K562 (cell line): ENCODE measurements around the gene MSI1. TPM values are rescaled to one million over a fixed set of nuclear protein-coding genes. Genes with fewer than 3 reads are reported as not detected.

Experiments used
- ATF7 ChIP-seq: fragments of 450-650 bp; IDR thresholded peaks from 2 replicates; pipeline ENCODE4 v1.7.1; 2014; ENCODE audit warnings: mild to moderate bottlenecking, moderate library complexity
- BHLHE40 ChIP-seq: IDR thresholded peaks from 2 replicates; pipeline ENCODE4 v1.6.1; 2011; ENCODE audit warnings: low read length, improper control_type of control experiment
- CC2D1A ChIP-seq: fragments of 450-650 bp; IDR thresholded peaks from 2 replicates; pipeline ENCODE4 v1.6.1; 2017; ENCODE audit warnings: mild to moderate bottlenecking
- CHCHD3 ChIP-seq: fragments of 250-450 bp; sonication (Bioruptor Pico); IDR thresholded peaks from 2 replicates; pipeline ENCODE4 v2.1.2; 2022; ENCODE audit warnings: mild to moderate bottlenecking
- DMBX1 ChIP-seq: fragments of 250-450 bp; sonication (Bioruptor Pico); IDR thresholded peaks from 2 replicates; pipeline ENCODE4 v1.8.0; 2022; ENCODE audit warnings: inconsistent platforms, mild to moderate bottlenecking, moderate library complexity, borderline replicate concordance
- EGR1 ChIP-seq: fragments of 450-650 bp; conservative IDR thresholded peaks from 2 replicates; pipeline ENCODE4 v1.6.1; 2017; ENCODE audit warnings: mild to moderate bottlenecking
- ELF1 ChIP-seq: fragments of 200-800 bp; sonication (Bioruptor generic); IDR thresholded peaks from 2 replicates; pipeline ENCODE4 v1.6.1; 2016; ENCODE audit warnings: missing genetic modification characterization, missing compliant biosample characterization
- ELF2 ChIP-seq: fragments of 250-450 bp; sonication (Bioruptor Pico); IDR thresholded peaks from 2 replicates; pipeline ENCODE4 v1.5.0; 2021; ENCODE audit warnings: mild to moderate bottlenecking
- FOXK2 ChIP-seq, 2 experiments: fragments of 450-650 bp; IDR thresholded peaks in 1 of 2; conservative IDR thresholded peaks in 1 of 2; 2 replicates each; pipeline ENCODE4 v1.6.1; 2016; ENCODE audit warnings: low read depth in 2 of 2, mild to moderate bottlenecking in 1 of 2
- FOXP1 ChIP-seq: sonication (generic); formaldehyde crosslinking; IDR thresholded peaks from 2 replicates; pipeline ENCODE4 v1.8.0; 2022; ENCODE audit warnings: mild to moderate bottlenecking, missing genetic modification reagents
- HDAC2 ChIP-seq: fragments of 450-650 bp; IDR thresholded peaks from 2 replicates; pipeline ENCODE4 v1.6.1; 2016; ENCODE audit warnings: mild to moderate bottlenecking
- HMGN3 ChIP-seq: IDR thresholded peaks from 2 replicates; pipeline ENCODE4 v1.6.1; 2011; ENCODE audit warnings: borderline replicate concordance, low read depth, mild to moderate bottlenecking, mixed read lengths, low read length; ENCODE audit not compliant: insufficient read length; ENCODE audit errors: extremely low read depth
- HNRNPK ChIP-seq: fragments of 200-400 bp; formaldehyde crosslinking; IDR thresholded peaks from one replicate; pipeline ENCODE4 v1.6.1; 2018; ENCODE audit warnings: mild to moderate bottlenecking, low read depth, low read length; ENCODE audit not compliant: poor library complexity, severe bottlenecking
- MTA1 ChIP-seq: fragments of 450-650 bp; IDR thresholded peaks from 2 replicates; pipeline ENCODE4 v1.6.1; 2017; ENCODE audit warnings: borderline replicate concordance
- POLR2A ChIP-seq: fragments of 450-650 bp; conservative IDR thresholded peaks from 2 replicates; pipeline ENCODE4 v1.6.1; 2016
- PRDM10 ChIP-seq: fragments of 450-650 bp; IDR thresholded peaks from 2 replicates; pipeline ENCODE4 v1.6.1; 2018; ENCODE audit not compliant: partially characterized antibody
- SP2 ChIP-seq: IDR thresholded peaks from 2 replicates; pipeline ENCODE4 v1.6.1; 2011; ENCODE audit warnings: mild to moderate bottlenecking, low read depth, low read length, moderate library complexity; ENCODE audit not compliant: poor library complexity, severe bottlenecking; ENCODE audit errors: extremely low read depth
- TFE3 ChIP-seq: fragments of 450-650 bp; formaldehyde crosslinking; IDR thresholded peaks from 2 replicates; pipeline ENCODE4 v1.4.0; 2020; ENCODE audit warnings: mild to moderate bottlenecking, mixed read lengths
- THRAP3 ChIP-seq: fragments of 450-650 bp; IDR thresholded peaks from 2 replicates; pipeline ENCODE4 v1.6.1; 2016; ENCODE audit warnings: mild to moderate bottlenecking, inconsistent platforms, borderline replicate concordance
- USF1 ChIP-seq: sonication (generic); formaldehyde crosslinking; IDR thresholded peaks from 2 replicates; pipeline ENCODE4 v1.9.0; 2022; ENCODE audit warnings: mild to moderate bottlenecking, missing genetic modification reagents
- XRCC5 ChIP-seq: fragments of 200-400 bp; formaldehyde crosslinking; IDR thresholded peaks from 2 replicates; pipeline ENCODE4 v1.6.1; 2017; ENCODE audit warnings: low read depth, mild to moderate bottlenecking, low read length
- ZEB2 ChIP-seq: fragments of 450-650 bp; IDR thresholded peaks from 2 replicates; pipeline ENCODE4 v1.6.1; 2016
- ZNF12 ChIP-seq: sonication (generic); formaldehyde crosslinking; IDR thresholded peaks from 2 replicates; pipeline ENCODE4 v1.4.0; 2020; ENCODE audit warnings: mild to moderate bottlenecking, missing genetic modification reagents
- ZNF232 ChIP-seq: sonication (generic); formaldehyde crosslinking; IDR thresholded peaks from 2 replicates; pipeline ENCODE4 v1.8.0; 2022; ENCODE audit warnings: mild to moderate bottlenecking, missing genetic modification reagents
- ZNF282 ChIP-seq: sonication (generic); formaldehyde crosslinking; IDR thresholded peaks from 2 replicates; pipeline ENCODE4 v1.8.1; 2023; ENCODE audit warnings: missing genetic modification reagents
- ZNF3 ChIP-seq: fragments of 250-450 bp; sonication (Bioruptor Pico); IDR thresholded peaks from 2 replicates; pipeline ENCODE4 v1.5.0; 2021; ENCODE audit warnings: mild to moderate bottlenecking, moderate library complexity
- ZSCAN32 ChIP-seq: fragments of 450-650 bp; formaldehyde crosslinking; IDR thresholded peaks from 2 replicates; pipeline ENCODE4 v1.4.0; 2020; ENCODE audit warnings: mild to moderate bottlenecking, moderate library complexity
- polyA plus RNA-seq, 8 experiments: library from polyadenylated mRNA; depleted of rRNA in 4 of 8; stranded (reverse) in 5 of 8; unstranded in 3 of 8; fragments of >200 nt; fragmentation: Nextera tagmentation in 2 of 8; fragmentation: Illumina TruSeq in 1 of 8; extraction: Ambion mirVana in 2 of 8; extraction: Trizol in 1 of 8; gene quantifications; 2 replicates each; pipeline versions ENCODE4 v1.2.1 to v1.2.3, GENCODE V29; 2011 to 2014; ENCODE audit warnings: inconsistent platforms in 1 of 8, missing spikeins in 1 of 8
- total RNA-seq, 7 experiments: library from RNA; depleted of rRNA in 6 of 7; stranded (reverse); fragments of >200 nt in 6 of 7; fragmentation: Illumina TruSeq in 2 of 7; extraction: Trizol in 2 of 7; gene quantifications; 2 replicates each; pipeline versions ENCODE4 v1.2.1 to v1.2.3, GENCODE V29; 2011 to 2021; ENCODE audit warnings: low replicate concordance in 1 of 7

The MSI1 gene
- total and polyA plus RNA-seq, 9 of the 15 experiments (the other 6 are each of a cell fraction or from before 2014, with no cell fraction given): 0.16 TPM; not detected in 8

- TF ChIP-seq PRDM10 (peak; percentile 67), SP2 (no peak), USF1 (CRISPR knock-in tag) (no peak), ATF7 (peak; percentile 57), DMBX1 (no peak), HMGN3 (no peak), ZSCAN32 (CRISPR knock-in tag) (no peak), ZNF3 (CRISPR knock-in tag) (no peak), MTA1 (no peak), ELF2 (CRISPR knock-in tag) (no peak), XRCC5 (0 out of 2 replicates have a peak, but pooled peaks have one; percentile 49), BHLHE40 (no peak), ZNF282 (CRISPR knock-in tag) (no peak), CC2D1A (peak; percentile 79), HNRNPK (no peak), CHCHD3 (no peak), EGR1 (peak; percentile 93), ZNF232 (no peak), POLR2A (no peak), ZEB2 (no peak), HDAC2 (no peak), TFE3 (CRISPR knock-in tag) (no peak), THRAP3 (no peak), FOXK2 (conservative IDR thresholded peaks at IDR 0.05 in 1 of 2, IDR thresholded peaks at IDR 0.05 in 1 of 2; ENCODE audit: low read depth in 2 of 2) (0 out of 4 replicates have a peak, but pooled peaks of 1 of the 2 experiments have one; percentile 30), FOXP1 (CRISPR knock-in tag) (0 out of 2 replicates have a peak, but pooled peaks have one; percentile 37), ELF1 (tag) (no peak), ZNF12 (CRISPR knock-in tag) (no peak)
Observed at GRCh38 chr12:120356567-120357030, 12.4 kb downstream of the MSI1 start (continued).
